IPS DF 4.7 (cell line): Measurements from ENCODE around the gene PIGU.

Experiments used
- DNase-seq: peaks from one replicate; pipeline ENCODE4 v3.0.0-alpha.2; 2013; ENCODE audit warnings: low spot score; ENCODE audit errors: extremely low read depth

Gene PIGU

DNA sequence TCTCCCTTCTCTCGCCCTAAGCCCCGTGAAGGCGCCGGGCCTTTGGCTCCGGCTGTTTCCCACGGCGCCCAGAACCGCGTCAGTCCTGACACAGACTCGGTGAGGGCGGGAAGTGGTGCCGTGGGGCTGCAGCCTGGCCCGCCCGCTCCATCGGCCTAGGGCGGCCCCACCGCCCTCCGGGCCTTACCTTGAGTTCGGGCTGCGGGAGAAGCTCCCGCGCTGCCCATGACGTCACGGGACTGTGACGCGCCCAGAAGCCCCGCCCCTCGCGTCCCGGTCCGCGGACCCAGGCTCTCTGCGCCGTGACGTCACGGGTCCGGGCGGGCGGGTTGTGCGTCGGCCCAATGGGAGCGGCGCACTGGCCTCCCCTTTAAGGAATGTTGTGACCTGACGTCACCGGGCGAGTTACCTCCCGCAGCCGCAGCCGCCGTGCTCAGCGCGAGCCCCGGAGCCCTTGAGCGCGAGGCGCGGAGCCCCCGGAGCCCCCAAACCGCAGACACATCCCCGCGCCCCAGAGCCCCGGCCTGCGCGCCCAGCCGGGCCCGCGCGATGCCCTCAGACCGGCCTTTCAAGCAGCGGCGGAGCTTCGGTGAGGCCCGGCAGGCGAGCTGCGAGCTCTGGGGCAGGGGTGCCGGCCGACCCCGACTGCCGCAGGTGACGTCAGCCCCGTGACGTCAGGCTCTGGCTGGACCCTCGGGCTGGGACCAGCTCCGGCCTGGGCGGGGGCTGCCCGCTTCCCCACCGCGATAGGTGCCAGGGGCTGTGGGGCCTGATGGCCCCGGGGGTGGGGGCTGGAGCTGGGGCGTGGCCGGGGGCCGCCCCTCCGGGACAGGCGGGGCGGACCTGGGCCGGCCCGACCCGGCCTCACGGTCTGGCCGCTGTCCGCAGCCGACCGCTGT lies 118.3 kb downstream of the PIGU start, which contains the start of gene MAP1LC3A:
TSS of gene MAP1LC3A (plus strand) at position 399 of the 899 bp plus-strand sequence. CDS start at position 550, 151 bp downstream.
- DNase-seq: no peak

GRCh38 chr20:34557936-34558319 lies 119.0 kb downstream of the PIGU start:
- DNase-seq: no peak

DNA sequence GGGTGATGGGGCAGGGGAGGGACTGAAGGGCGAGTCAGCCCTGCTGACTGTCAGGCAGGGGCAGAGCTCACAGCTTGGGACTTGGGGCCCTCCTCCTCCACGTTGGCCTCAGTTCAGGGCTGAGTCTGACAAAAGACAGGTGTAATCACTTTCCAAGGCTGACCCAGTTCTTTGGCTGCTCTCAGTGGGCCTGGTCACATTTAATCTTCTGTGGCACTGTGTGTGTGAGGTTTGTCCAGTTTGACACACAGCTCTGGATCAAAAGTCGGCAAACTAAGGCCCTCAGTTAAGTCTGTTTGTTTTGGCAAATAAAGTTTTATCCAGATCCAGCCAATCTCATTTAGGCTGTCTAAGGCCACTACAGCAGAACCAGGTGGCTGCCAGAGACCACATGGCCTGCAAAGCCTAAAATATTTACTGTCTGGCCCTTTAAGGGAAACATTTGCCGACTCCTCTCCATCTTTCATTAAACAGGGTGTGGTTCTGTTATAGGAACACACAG lies 123.5 kb downstream of the PIGU start:
- DNase-seq: no peak

DNA sequence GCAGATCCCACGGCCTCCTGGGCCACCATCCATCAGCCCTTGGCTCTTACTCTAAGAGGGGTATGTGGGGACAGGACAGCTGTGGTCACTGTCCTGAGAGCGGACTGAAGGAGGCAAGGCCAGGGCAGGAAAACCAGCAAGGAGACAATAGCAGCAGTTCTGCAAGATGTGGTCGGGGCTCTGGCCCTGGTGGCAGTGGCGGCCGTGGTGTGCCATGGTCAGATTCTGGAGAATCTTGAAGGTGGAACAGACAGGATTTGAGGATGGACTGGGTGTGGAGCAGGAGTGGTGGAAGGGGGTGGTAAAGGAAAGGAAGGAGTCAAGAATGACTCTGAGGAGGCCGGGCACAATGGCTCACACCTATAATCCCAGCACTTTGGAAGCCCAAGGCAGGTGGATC lies 124.3 kb downstream of the PIGU start:
- DNase-seq: no peak

DNA sequence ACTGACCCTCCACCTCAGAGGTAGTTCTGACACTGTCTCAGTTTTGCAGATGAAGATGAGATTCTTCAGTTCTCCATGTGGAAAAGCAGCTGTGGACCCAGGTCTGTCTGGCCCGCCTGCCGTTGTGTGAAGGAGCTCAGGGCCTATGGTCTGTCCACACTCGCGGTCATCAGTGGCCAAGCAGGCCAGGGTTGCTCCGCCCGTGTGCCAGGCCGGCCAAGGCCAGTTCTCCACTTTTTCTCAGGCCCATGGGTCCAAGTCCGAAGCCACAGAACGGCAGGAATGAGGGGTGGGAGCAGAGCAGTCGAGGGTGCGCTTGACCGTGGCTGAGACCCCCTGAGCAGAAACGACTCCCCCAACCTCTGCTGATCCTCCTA lies 127.0 kb downstream of the PIGU start:
- no peak for DNase-seq

DNA sequence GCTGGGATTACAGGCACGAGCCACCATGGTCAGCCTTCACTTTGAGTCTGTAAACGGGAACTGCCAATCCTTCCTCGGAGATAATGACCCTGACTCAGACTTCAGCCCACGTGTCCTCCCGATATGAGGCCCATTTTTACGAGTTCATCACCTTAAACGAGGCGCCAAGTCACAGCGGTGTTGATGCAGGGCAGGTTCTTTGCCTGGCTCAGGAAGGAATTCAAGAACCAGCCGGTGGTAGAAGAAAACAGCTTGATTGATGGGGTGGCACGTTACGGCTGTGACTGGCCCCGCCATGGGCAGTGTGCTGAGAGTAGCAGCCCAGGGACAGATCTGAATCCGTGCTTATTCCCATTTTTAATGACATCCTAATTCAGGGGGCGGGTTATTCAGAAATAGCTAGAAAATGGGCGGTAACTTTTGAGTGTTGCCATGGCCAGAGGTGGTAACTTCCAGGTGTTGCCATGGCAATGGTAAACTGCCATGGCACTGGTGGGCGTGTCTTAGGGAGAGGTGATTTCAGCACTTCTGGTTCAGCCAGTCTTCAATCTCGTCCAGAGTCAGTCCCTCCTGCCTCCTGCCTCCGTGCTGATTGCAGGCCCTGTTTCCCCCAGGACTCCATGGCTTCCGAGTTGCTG lies 127.5 kb downstream of the PIGU start:
- DNase-seq: no peak

- DNase-seq: no peak
These were observed 128.9 kb downstream of the PIGU start for GRCh38 chr20:34547844-34548613.

GRCh38 chr20:34546751-34547181 lies 130.1 kb downstream of the PIGU start:
- no peak for DNase-seq

DNA sequence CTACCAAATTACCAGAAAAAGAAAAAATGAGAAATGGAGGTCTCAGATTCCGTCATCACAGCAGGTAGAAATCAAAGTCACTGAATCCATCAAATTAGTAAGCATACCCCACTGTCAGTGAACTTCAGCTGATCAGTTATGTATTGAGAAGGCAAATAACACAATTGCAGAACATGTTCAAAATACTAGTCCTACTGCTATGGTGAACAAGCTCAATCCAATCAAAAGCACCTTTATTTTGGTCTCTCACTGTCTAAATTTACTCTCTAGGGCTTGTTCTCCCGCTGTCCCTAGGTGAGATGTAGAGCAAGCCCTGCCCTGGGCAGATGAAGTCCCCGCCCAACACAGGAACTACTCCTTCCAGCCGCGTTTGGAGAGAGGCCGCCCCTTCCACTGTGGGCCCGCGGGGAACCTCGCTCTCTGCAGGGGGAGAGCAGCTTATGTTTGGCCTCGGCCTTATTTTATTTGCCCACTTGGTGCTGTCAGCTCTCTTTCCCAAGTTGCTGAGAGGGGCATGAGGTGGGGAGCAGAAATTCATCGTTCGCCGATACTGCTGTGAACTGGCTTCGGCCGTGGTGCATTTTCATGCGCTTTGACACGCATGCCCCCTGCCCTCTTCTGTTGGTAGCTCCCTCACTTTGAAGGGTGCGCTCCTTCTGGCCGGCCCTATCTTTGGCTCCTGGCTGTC lies 132.6 kb downstream of the PIGU start:
- no peak for DNase-seq

- no peak for DNase-seq
These were observed 133.3 kb downstream of the PIGU start for GRCh38 chr20:34543463-34544056.

- no peak for DNase-seq
These were observed 134.5 kb downstream of the PIGU start for GRCh38 chr20:34542439-34542838.

GRCh38 chr20:34541917-34542316 lies 135.0 kb downstream of the PIGU start:
- DNase-seq: no peak

GRCh38 chr20:34541264-34541901 lies 135.5 kb downstream of the PIGU start:
- no peak for DNase-seq

DNA sequence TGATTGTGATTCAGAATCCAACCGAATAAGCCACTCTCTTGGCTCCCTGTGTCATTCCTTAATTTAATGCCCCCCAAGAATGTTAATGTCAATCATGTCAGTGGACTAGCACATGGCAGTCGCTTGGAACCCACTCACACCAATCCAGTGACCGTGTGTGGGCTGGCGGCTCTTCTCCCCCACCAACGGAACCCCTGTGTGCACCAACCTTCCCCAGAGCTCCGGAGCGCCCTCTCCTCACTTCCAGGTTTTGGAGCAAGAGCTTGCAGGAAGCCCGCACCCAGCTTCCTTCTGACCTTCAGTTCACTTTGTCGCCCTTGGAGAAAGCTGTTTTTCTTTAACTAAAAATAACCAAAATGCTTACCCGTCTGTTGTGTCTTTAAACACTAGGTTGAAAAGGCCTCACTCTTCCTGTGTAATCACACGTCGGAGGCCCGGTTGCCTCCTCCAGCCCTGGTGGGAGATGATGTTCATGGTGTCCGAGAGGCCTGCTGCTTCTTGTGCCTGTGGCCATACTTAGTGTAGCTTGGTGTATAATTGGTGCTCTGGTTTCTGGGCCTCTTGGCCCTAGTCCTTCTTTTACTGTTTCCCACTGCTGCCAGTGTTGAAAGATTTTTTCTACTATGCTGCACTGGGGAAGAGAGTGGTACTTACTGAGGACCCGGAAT lies 136.2 kb downstream of the PIGU start:
- no peak for DNase-seq

GRCh38 chr20:34539756-34540155 lies 137.1 kb downstream of the PIGU start:
- DNase-seq: no peak

GRCh38 chr20:34538671-34539123 lies 138.2 kb downstream of the PIGU start:
- DNase-seq: no peak

DNA sequence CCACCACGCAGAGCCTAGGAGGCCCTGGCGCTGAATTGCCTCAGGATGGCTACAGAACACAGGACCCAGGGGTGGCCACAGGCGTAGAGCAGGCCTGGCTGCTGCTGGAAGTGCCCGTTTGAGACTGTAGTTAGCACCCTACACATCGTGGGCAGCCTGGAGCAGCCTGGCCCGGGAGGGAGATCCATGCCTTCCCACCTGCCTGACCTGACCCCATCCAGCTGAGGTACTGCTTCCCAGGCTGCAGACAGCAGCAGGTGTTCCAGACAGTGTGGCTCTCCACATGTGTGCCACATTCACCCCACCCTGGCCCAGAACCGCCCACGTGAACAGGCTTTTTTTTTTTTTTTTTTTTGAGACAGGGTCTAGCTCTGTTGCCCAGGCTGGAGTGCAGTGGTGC lies 139.2 kb downstream of the PIGU start:
- DNase-seq: no peak

- DNase-seq: no peak
These were observed 140.0 kb downstream of the PIGU start for GRCh38 chr20:34536798-34537394.

GRCh38 chr20:34535857-34536256 lies 141.0 kb downstream of the PIGU start:
- DNase-seq: no peak
